Liver (tissue), 9 donors: Measurements from ENCODE around the gene M6PR. TPM values are rescaled to one million over a fixed set of nuclear protein-coding genes. Genes with fewer than 3 reads are reported as not detected.
"Not testable (repeated sequence)": the region's sequence is repeated elsewhere in the genome, so short reads cannot be mapped to it uniquely, and the experiment has no call there.

Experiments used
- DNase-seq: peaks from one replicate; pipeline ENCODE4 v3.0.0-alpha.2; 2017; ENCODE audit warnings: low spot score
- H3K27ac ChIP-seq, 2 donors: one replicate each; pipeline ENCODE4 v1.7.0; 2013; ENCODE audit warnings: inconsistent platforms in 2 of 2, low read length in 2 of 2, control low read depth in 1 of 2, low read depth in 1 of 2, mild to moderate bottlenecking in 1 of 2
- H3K27me3 ChIP-seq, 4 donors: one replicate each; pipeline versions ENCODE4 v1.6.1 to v1.7.0; 2013; ENCODE audit warnings: low read length in 3 of 4, inconsistent platforms in 1 of 4, mild to moderate bottlenecking in 1 of 4, moderate library complexity in 1 of 4; ENCODE audit not compliant: control insufficient read depth in 4 of 4, insufficient read depth in 4 of 4
- H3K36me3 ChIP-seq, 4 donors: one replicate each; pipeline versions ENCODE4 v1.6.1 to v1.7.0; 2013; ENCODE audit warnings: low read length in 3 of 4, mild to moderate bottlenecking in 3 of 4, low read depth in 1 of 4, moderate library complexity in 1 of 4; ENCODE audit not compliant: control insufficient read depth in 4 of 4, insufficient read depth in 3 of 4
- H3K4me1 ChIP-seq, 4 donors: one replicate each; pipeline versions ENCODE4 v1.6.1 to v1.7.0; 2013; ENCODE audit warnings: low read length in 3 of 4, mild to moderate bottlenecking in 3 of 4, moderate library complexity in 1 of 4; ENCODE audit not compliant: control insufficient read depth in 4 of 4, insufficient read depth in 4 of 4
- H3K4me3 ChIP-seq, 3 donors: one replicate each; pipeline versions ENCODE4 v1.6.1 to v1.7.0; 2013; ENCODE audit warnings: low read length in 3 of 3, control low read depth in 1 of 3, low read depth in 1 of 3, mild to moderate bottlenecking in 1 of 3
- H3K9ac ChIP-seq, 2 donors: one replicate each; pipeline ENCODE4 v1.7.0; 2013; ENCODE audit warnings: low read length in 2 of 2, mild to moderate bottlenecking in 2 of 2, moderate library complexity in 2 of 2, control low read depth in 1 of 2, low read depth in 1 of 2
- H3K9me3 ChIP-seq, 4 donors: one replicate each; pipeline versions ENCODE4 v1.6.1 to v1.7.0; 2013; ENCODE audit warnings: low read length in 3 of 4; ENCODE audit not compliant: control insufficient read depth in 4 of 4
- HNF4A ChIP-seq, 2 donors: conservative IDR thresholded peaks; 2 replicates each; pipeline ENCODE4 v1.6.1; 2016; ENCODE audit warnings: antibody characterized with exemption in 2 of 2, mild to moderate bottlenecking in 2 of 2
- HNF4G ChIP-seq: IDR thresholded peaks from 2 replicates; pipeline ENCODE4 v1.6.1; 2016; ENCODE audit warnings: antibody characterized with exemption
- JUND ChIP-seq, 2 donors: IDR thresholded peaks; 2 replicates each; pipeline ENCODE4 v1.6.1; 2016; ENCODE audit warnings: antibody characterized with exemption in 2 of 2
- NR2F2 ChIP-seq: IDR thresholded peaks from 2 replicates; pipeline ENCODE4 v1.6.1; 2016; ENCODE audit warnings: antibody characterized with exemption
- RXRA ChIP-seq, 2 donors: IDR thresholded peaks; 2 replicates each; pipeline ENCODE4 v1.6.1; 2017 to 2018; ENCODE audit warnings: antibody characterized with exemption in 2 of 2, mild to moderate bottlenecking in 1 of 2
- SP1 ChIP-seq: IDR thresholded peaks from 2 replicates; pipeline ENCODE4 v1.6.1; 2018; ENCODE audit warnings: antibody characterized with exemption, mild to moderate bottlenecking
- YY1 ChIP-seq: IDR thresholded peaks from 2 replicates; pipeline ENCODE4 v1.6.1; 2016; ENCODE audit warnings: antibody characterized with exemption, mild to moderate bottlenecking
- ZBTB33 ChIP-seq: IDR thresholded peaks from 2 replicates; pipeline ENCODE4 v1.6.1; 2016; ENCODE audit warnings: antibody characterized with exemption
- WGBS: extraction: QIAGEN DNeasy Blood & Tissue Kit; methylation state at CpG from one replicate; pipeline ENCODE4 v1.1.7; 2013; 5-methylcytosine and 5-hydroxymethylcytosine counted together
- polyA plus RNA-seq, 2 donors: library from polyadenylated mRNA; stranded (reverse) in 1 of 2; unstranded in 1 of 2; fragments of 200-250 nt in 1 of 2; fragments of >200 nt in 1 of 2; fragmentation: Nextera tagmentation in 1 of 2; extraction: Ambion mirVana in 1 of 2; gene quantifications; one replicate each; pipeline versions ENCODE4 v1.2.1 to v1.2.3, GENCODE V29; 2013 to 2015
- total RNA-seq, 2 donors: library from RNA; depleted of rRNA; stranded (reverse); fragments of >200 nt; gene quantifications; one replicate each; pipeline ENCODE4 v1.2.3, GENCODE V29; 2014
- TF ChIP-seq, protein P1 (sequence below): IDR thresholded peaks from 2 replicates; pipeline ENCODE4 v1.6.1; 2016; ENCODE audit warnings: antibody characterized with exemption
- TF ChIP-seq, protein P2 (sequence below): IDR thresholded peaks from 2 replicates; pipeline ENCODE4 v1.6.1; 2016; ENCODE audit warnings: antibody characterized with exemption
- TF ChIP-seq, protein P3 (sequence below): fragments of 150-350 bp; IDR thresholded peaks from 2 replicates; pipeline ENCODE4 v1.5.1; 2017; ENCODE audit warnings: improper control_type of control experiment, low read depth, low read length; ENCODE audit not compliant: missing input control
- donor health status: healthy.
- donor health status: healthy.
- donor health status: healthy.
- donor health status: healthy.
- donor health status: healthy.

M6PR gene
- total and polyA plus RNA-seq, 4 donors, result 38.7 to 118 (median 46.7) TPM

DNA sequence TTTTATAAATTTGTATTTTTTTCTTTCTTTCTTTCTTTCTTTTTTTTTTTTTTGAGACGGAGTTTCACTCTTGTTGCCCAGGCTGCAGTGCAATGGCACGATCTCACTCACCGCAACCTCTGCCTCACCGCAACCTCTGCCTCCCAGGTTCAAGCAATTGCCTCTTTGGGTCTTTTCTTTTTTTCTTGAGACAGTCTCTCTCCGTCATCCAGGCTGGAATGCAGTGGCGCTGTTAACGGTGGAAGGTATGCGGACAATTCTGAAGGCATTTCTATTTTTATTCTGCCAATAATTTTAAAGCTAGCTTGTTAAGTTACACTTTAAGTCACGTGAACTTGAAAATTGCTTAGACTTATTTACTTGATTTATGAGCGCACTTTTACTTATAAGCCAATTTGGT, 43.9 kb downstream of the M6PR start:
- Histone ChIP-seq H3K9ac (no peak overlapping the region), H3K4me1 (no peaks in the 10 kb centered on the region), H3K4me3 (no peak overlapping the region), H3K36me3 (no peaks in the 10 kb centered on the region), H3K27me3 (no peaks in the 10 kb centered on the region), H3K27ac (no peak overlapping the region), H3K9me3 (no peaks in the 10 kb centered on the region)
- 87% methylated on average over 10 of the region's 10 CpGs for WGBS
- TF ChIP-seq NR2F2 (no peak), HNF4A (conservative IDR thresholded peaks at IDR 0.05) (no peak), RXRA (IDR thresholded peaks at IDR 0.05) (no peak), YY1 (no peak)
- TF ChIP-seq, protein P1, sequence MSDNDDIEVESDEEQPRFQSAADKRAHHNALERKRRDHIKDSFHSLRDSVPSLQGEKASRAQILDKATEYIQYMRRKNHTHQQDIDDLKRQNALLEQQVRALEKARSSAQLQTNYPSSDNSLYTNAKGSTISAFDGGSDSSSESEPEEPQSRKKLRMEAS, result no peak
- no peak for DNase-seq

DNA sequence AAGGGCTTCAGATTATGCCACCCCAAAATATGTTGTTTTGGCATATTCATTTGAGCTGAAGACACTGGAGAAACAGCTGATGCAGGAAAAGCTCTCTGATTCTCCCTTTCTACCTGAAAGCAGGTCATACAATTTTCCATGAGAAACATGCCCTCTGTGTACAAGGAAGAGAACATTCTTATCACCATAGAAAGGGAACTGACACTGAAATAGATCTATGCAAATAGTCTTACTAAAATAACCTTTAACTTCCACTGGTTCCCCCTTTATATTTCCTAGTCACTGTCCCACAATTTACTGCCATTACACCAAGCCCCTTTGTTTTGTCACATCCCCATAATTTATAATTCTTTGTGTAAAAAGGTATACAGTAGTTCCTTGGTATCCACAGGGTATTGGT, 44.8 kb downstream of the M6PR start:
- Histone ChIP-seq H3K4me3 (no peak overlapping the region), H3K36me3 (no peaks in the 10 kb centered on the region), H3K9me3 (no peaks in the 10 kb centered on the region), H3K9ac (no peak overlapping the region), H3K27ac (no peak overlapping the region), H3K27me3 (no peaks in the 10 kb centered on the region), H3K4me1 (no peaks in the 10 kb centered on the region)
- TF ChIP-seq ZBTB33, result no peak
- TF ChIP-seq NR2F2, result no peak
- no peak for TF ChIP-seq SP1
- no peak for TF ChIP-seq HNF4G
- TF ChIP-seq RXRA (IDR thresholded peaks at IDR 0.05), result no peak
- TF ChIP-seq, protein P2, sequence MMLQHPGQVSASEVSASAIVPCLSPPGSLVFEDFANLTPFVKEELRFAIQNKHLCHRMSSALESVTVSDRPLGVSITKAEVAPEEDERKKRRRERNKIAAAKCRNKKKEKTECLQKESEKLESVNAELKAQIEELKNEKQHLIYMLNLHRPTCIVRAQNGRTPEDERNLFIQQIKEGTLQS, result no peak
- TF ChIP-seq, protein P3, sequence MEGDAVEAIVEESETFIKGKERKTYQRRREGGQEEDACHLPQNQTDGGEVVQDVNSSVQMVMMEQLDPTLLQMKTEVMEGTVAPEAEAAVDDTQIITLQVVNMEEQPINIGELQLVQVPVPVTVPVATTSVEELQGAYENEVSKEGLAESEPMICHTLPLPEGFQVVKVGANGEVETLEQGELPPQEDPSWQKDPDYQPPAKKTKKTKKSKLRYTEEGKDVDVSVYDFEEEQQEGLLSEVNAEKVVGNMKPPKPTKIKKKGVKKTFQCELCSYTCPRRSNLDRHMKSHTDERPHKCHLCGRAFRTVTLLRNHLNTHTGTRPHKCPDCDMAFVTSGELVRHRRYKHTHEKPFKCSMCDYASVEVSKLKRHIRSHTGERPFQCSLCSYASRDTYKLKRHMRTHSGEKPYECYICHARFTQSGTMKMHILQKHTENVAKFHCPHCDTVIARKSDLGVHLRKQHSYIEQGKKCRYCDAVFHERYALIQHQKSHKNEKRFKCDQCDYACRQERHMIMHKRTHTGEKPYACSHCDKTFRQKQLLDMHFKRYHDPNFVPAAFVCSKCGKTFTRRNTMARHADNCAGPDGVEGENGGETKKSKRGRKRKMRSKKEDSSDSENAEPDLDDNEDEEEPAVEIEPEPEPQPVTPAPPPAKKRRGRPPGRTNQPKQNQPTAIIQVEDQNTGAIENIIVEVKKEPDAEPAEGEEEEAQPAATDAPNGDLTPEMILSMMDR, result no peak
- TF ChIP-seq, protein P1, result no peak
- no peak for TF ChIP-seq HNF4A (conservative IDR thresholded peaks at IDR 0.05)
- no peak for TF ChIP-seq JUND (IDR thresholded peaks at IDR 0.05)
- no peak for DNase-seq

DNA sequence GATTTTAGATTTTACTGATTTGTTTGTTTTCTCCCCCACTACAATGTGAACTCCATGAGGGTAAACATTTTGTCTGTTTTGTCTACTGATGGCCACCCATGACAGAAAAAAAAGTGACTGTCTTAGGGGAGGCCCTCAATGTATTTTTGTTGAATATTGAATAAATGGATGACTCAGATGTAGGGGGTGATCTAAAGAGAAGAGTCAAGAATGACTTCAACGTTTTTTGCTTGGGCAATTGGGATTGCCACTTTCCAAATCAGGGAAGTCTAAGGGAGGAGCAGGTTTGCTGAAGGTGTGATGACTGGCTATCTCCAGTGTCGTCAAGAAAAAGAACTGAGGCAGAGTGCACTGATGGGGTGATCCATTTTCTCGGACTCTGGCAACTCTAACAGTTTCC, 45.8 kb downstream of the M6PR start:
- Histone ChIP-seq H3K4me3 (no peak overlapping the region), H3K4me1 (no peaks in the 10 kb centered on the region)

DNA sequence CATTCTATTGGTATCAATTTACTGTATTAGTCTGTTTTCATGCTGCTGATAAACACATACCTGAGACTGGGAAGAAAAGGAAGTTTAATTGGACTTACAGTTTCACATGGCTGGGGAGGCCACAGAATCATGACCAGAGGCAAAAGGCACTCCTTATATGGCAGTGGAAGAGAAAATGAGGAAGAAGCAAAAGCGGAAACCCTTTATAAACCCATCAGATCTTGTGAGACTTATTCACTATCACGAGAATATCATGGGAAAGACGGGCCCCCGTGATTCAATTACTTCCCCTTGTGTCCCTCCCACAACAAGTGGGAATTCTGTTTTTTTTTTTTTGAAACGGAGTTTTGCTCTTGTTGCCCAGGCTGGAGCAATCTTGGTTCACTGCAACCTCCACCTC, 46.7 kb downstream of the M6PR start:
- DNase-seq, H3K9ac ChIP-seq, H3K4me3 ChIP-seq, H3K9me3 ChIP-seq, H3K4me1 ChIP-seq, H3K27ac ChIP-seq, H3K36me3 ChIP-seq, H3K27me3 ChIP-seq: not testable (repeated sequence)
- WGBS, result 81% methylated on average over 5 of the region's 5 CpGs

More for the DNA sequence above, 45.8 kb downstream of the M6PR start:
- H3K9ac ChIP-seq, result no peak overlapping the region
- no peaks in the 10 kb centered on the region for H3K36me3 ChIP-seq
- TF ChIP-seq, protein P1, result no peak
- no peaks in the 10 kb centered on the region for H3K27me3 ChIP-seq
- DNase-seq, result no peak
- H3K9me3 ChIP-seq, result no peaks in the 10 kb centered on the region
- H3K27ac ChIP-seq, result no peak overlapping the region
- WGBS, result 73% methylated on average over 3 of the region's 3 CpGs
